Peyer's patch (tissue), 4 donors: Measurements from ENCODE around the gene CTBP1.

Source experiments
- CTCF ChIP-seq, 6 experiments: fragments of 450-650 bp in 4 of 6; fragments of 200-600 bp in 2 of 6; sonication (generic) in 1 of 6; IDR thresholded peaks; one replicate each; pipeline ENCODE4 v1.5.1; 2017 to 2019; ENCODE audit warnings: antibody characterized with exemption in 6 of 6, mild to moderate bottlenecking in 3 of 6, moderate library complexity in 1 of 6
- POLR2A ChIP-seq, 2 donors: fragments of 450-650 bp; IDR thresholded peaks; one replicate each; pipeline ENCODE4 v1.5.1; 2017; ENCODE audit warnings: antibody characterized with exemption in 2 of 2, mild to moderate bottlenecking in 2 of 2, moderate library complexity in 2 of 2

- no peak for TF ChIP-seq CTCF (IDR thresholded peaks at IDR 0.05)
- TF ChIP-seq POLR2A (IDR thresholded peaks at IDR 0.05), result no peak
Observed at GRCh38 chr4:1211891-1212545, 36.9 kb downstream of the CTBP1 start.
